GM21515 (cell line): ENCODE data around the gene KRTAP5-6.
"Not testable (repeated sequence)": the region's sequence is repeated elsewhere in the genome, so short reads cannot be mapped to it uniquely, and the experiment has no call there.

Experiments used
- ATAC-seq: cut with Tn5 transposase; IDR thresholded peaks from one replicate; pipeline ENCODE4 v1.9.1; 2021; ENCODE audit not compliant: unreplicated experiment

The KRTAP5-6 gene

DNA sequence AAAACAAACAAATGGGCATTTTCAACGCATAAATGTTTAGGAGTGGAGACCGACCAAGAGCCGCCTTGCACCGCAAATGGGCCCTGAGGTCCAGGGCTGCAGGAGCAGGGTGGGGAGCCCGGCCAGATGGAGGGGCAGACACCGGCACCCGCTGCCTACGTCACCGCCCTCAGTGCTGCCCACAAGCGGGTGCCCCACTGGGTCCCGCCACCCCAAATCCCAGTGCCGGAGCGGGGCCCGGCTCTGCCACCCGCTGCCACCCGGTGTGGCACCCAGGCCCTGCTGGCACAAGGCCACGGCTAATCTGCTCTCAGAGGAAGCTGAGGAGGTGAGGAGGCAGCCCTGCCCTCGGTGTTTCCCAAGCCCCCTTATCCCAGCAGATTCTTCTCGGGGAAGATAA, 13.8 kb upstream of the KRTAP5-6 start:
- ATAC-seq: not testable (repeated sequence)

DNA sequence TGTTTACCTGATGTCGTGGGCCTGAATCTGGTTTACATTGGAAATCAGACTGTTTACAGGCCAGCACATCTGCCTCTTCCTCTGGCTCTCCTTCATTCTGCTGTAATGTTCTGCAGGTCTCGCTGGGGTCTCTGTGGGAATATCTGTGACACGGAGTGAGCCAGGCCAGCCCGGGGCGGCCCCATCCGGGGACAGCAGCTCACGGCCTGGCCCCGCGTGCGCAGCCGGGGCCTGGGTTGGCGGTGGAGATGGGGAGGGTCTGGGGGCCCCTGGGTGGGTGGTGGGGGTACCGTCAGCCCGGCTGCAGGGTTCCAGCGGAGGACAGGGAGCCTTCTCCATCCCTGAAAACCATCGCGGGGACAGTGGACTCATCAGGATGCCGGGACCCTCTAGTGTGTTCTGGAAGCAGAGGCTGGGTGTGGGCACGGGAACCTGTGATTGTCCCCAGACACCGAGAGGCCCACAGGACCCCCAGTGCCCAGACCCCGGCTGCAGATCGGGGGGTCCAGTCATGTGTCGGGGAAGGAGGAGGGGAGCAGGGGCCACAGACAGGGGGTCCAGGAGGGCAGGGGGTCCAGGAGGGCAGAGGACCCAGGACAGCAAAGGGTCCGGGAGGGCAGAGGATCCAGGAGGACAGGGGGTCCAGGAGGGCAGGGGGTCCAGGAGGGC, 13.0 kb upstream of the KRTAP5-6 start:
- ATAC-seq: not testable (repeated sequence)

DNA sequence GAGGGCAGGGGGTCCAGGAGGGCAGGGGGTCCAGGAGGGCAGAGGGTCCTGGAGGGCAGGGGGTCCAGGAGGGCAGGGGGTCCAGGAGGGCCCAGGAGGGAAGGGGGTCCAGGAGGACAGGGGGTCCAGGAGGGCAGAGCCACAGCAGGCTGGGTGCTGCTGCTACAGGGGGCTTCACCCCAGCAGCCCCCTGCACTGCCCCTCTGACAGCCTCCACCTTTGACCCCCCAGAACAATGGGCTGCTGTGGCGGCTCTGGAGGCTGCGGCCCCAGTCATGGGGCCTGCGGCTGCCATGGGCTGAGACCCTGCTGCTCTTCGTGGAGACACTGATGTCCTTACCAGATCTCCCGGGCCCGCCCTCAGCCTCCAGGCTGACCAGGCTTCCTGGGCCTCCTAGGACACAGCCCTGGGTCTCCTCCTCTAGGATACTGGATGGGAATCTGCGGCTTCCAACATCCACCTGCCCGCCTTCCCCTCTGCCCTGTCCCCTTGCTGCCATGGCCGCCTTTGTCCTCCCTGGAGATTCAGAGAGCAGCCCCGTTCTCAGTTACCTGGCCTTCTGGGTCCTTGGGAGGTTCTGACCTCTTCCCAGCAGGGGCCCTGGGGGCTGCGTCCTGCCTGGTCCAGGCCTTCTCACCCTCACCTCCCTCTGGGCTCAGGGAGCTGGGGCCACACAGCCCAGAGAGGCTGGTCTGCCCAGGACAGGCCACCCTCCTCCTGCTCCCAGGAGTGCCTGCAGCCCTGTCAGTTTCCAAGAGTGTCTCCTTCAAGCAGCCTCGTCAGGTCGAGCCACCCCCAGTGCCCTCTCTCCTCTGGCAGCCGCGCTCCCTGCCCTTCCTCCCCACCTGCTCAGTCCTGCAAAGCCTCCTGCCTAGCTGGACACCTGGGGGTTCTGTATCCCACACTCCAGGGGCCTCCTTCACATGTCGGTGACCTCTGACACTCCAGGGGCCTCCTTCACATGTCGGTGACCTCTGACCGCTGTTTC, 11.8 kb upstream of the KRTAP5-6 start:
- not testable (repeated sequence) for ATAC-seq

DNA sequence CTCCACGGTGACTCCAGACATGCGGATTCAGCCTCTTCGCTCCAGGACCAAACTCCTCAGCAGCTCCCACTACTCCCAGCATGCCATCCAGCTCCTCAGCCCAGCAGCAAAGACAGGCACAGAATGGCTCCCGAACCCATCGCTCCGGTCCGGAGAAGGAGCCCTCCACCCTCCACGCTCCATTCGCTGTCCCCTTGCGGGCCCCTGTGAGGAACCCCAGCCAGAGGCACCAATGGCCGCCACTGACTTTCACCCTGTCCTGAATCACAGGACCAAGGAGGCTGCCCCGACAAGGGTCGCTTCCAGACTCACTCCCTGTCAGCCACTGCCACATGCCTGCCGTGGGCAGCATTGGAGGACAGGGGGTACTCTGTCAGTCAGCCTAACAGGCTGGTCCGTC, 10.8 kb upstream of the KRTAP5-6 start:
- not testable (repeated sequence) for ATAC-seq

DNA sequence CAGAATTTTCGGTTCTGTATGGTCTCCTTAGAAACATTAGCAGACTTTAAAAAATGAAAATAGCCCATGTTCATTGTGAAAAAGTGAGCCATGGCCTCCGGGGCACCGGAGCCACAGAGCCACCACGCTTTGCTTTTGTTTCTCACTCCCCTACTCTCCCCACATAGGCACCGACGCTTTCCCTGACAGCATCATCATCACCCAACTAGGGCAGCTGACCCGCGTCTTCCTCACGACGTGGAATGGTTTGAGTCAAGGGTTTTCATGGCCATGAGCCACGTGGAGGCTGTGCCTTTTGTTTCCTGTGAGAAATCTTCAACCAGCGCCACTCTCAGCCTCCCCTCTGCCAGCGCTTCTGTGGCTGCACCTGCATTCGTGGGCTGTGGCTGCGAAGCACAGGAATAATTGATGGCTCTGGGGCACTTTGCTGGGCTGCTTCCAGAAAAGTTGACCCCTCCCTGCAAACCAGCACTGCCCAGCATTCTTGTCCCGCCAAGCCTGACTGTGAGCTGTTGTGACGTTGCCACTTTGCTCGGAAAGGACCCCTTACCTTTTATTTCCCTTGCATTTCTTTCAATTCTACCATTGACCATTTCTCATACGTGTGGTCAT, 8.6 kb upstream of the KRTAP5-6 start:
- not testable (repeated sequence) for ATAC-seq

DNA sequence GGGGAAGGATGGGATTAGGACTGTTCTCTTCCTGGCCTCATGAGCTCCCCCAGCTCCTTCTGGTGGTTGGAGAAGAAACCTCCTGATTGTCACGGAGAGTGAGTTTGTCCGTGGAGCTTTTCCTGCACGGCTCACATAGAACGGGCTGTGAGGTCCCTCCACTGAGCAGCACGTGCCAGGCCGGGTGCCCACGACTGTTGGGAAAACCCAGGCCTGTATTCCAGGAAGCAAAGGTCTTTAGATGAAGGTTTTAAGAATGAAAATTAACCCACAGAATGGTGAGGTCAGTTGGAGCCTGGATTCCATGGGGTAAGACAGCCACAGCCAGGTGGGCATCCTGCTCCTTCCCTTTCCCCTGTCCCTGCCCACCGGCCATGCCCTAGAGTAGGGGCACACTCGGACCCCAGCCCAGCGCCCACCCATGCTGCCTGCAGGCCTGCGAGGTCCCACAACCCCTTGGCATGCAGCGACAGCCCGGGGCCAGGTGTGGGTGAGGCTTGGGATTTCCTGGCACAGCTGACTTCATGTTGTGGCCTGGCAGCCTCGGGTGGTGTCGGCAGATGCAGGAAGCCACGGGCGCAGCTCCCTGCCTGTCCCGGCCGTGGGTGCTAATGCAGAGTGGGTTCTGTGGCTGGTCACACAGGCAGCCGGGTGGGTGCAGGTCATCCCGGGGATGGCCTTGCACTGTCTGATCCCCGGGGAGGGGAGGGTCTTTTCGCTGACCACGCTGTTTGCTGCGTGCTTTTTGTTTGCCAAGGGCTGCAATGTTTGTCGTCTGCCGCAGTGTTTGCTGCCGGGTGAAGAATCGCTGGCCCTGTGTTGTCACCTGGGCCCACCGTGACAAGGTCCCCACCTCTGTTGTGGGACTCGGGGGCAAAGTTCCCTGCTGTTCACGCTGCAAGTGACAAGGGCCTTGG, 7.5 kb upstream of the KRTAP5-6 start:
- not testable (repeated sequence) for ATAC-seq

DNA sequence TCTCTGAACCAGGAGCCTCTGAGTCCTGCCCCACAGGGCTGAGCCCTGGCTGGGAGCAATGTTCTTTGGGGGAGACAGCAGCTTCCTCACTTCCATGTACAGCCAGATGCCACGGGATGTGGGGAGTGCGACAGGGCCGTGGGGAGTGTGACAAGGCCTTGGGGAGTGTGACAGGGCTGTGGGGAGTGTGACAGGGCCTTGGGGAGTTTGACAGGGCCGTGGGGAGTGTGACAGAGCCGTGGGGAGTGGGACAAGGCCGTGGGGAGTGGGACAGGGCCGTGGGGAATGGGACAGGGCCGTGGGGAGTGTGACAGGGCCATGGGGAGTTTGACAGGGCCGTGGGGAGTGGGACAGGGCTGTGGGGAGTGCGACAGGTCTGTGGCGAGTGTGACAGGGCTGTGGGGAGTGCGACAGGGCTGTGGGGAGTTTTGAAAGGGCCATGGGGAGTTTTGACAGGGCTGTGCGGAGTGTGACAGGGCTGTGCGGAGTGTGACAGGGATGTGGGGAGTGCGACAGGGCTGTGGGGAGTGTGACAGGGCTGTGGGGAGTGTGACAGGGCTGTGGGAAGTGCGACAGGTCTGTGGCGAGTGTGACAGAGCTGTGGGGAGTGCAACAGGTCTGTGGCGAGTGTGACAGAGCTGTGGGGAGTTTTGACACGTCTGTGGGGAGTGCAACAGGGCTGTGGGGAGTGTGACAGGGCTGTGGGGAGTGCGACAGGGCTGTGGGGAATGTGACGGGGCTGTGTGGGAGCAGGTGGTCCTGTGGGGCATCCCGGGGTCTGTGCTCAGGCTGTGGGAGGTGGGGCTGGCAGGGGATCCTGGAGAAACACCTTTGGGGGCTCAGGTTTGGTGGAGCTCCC, 6.6 kb upstream of the KRTAP5-6 start:
- no peak for ATAC-seq

DNA sequence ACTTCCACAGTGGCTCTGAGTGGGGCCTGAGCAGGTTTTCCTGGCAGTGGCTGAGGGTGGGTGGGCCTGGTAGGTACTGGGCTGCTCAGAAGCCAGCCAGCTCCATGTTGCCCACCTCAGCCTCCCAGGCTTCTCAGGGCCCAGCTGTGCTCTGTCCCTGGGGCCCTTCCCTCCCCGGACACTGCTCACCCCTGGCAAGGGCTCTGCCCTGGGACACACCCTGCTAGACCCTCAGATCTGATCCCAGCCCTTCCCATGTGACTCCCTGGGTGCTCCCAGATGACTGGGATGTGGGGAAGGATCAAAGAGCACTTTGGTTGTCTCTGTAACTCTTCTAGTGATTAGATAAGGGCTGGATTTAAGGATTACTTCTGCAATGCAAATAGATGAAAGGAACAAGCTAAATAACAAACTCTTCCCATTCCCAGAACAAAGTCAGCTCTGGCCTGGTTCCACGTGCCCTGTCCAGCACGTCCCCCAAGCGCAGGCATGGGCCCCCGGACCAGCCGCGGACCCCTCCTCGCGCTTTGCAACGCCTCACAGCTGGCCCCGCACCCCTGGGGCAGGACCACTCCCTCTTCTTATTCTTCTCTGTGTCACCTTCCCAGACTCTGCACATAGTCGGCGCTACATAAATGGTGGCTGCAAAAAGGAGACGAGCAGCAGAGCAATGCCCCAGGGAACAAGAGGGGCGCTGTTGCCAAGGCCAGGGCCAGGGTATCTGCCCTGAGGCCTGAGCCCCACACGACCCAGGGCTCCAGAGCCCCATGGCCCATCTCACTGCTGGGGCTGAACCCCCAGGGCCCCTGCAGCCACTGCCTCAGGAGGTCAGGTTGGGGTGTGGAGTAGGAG, 5.7 kb upstream of the KRTAP5-6 start:
- no peak for ATAC-seq

DNA sequence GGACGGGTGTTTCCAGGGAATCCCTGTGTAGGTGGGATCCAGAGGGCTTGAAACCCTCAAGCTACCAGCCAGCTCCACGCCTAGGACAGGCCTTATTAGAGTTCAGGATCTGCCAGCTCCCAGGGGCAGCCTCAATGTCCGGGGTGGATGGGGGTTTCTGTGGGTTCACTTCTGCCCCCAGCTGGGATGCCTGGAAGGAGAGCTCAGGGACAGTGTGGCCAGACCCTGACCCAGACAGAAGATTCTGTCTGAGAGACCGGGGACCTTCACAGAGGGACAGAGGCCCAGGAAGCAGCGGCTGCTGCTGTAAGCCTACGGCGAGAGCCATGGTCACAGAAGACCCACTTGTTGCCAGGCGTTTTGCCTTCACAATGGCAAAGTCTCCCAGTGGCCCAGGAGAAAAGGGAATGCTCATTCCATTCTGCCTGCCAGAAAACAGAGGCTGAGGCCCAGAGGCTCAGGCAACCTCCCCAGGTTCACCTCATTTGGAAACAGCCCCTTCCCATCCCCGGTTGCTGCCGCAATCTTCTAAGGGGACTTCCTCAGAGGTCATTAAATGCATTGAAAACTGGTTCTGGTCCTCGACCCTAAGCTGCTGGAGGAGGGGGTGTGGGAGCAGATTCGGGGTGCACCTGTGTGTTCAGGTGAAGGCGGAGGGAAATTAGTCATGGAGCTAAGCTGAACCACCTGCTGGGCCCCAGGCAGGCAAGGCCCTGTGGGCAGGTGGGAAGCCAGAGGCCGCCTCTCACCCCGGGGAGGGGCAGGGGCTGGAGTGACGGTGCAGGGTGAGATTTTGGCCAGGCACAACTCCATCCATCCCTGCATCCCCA, 4.9 kb upstream of the KRTAP5-6 start:
- ATAC-seq: no peak

DNA sequence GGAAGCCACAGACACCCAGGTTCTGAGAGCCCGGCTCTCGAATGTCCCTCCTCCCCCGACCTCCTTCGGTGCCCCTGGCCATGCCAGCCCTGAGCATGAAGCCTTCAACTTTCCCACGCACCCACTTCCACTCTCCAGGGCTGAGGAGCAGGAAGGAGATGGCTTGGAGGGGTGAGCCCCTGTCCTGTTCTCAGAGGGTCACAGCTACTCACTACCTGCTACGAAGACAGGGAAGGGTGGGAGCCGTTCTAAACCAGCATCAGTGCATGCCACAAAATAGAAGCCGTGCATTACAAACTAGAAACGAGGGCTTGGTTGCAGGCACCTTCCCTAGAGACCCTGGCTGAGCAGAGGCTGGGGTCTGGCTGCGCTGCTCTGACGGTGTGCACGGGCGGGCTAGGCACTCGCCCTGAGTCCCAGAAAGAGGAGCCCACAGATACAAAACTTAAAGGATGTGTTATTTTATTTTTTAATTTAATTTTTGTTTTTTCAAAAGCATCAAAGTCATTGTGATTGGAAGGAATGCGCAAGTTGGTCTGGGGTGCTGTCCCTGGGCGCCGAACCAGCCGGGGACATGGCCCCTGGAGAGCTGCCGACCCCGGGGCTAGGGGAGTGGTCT, 4.2 kb upstream of the KRTAP5-6 start:
- ATAC-seq: no peak

DNA sequence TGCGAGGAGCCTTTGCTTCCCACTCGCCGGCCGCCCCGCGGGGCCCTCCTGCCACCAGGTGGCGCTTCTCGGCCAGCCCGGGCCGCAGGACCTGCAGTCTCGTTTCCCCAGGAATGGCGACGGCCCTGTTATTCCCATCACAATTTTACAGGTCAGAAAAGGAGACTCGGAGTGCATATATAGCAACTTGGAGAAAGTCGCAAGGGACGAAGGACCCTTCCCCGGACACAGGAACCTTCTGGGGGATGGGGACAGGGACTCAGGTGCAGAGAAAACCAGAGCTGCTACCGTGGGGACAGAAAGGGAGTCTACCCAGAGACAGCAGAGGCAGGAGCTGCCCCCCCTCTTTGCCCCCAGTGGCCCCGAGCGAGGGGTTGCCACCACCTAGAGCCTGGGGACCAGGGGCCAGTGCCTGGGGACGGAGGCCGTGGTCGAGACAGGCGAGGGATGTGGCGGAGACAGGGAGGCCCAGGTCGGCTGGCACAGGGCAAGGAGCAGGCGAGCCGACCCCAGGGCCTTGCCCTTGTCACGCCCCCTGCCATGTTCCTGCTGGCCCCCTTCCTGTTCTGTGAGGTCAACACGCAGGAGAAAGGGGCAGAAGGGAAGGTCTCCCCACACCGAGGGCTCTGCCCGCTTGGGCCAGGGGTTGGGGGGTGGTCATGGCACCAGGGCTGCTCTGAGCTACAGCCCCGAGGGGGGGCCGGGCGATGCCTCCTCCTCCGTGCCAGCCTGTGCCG, 3.5 kb upstream of the KRTAP5-6 start:
- no peak for ATAC-seq

DNA sequence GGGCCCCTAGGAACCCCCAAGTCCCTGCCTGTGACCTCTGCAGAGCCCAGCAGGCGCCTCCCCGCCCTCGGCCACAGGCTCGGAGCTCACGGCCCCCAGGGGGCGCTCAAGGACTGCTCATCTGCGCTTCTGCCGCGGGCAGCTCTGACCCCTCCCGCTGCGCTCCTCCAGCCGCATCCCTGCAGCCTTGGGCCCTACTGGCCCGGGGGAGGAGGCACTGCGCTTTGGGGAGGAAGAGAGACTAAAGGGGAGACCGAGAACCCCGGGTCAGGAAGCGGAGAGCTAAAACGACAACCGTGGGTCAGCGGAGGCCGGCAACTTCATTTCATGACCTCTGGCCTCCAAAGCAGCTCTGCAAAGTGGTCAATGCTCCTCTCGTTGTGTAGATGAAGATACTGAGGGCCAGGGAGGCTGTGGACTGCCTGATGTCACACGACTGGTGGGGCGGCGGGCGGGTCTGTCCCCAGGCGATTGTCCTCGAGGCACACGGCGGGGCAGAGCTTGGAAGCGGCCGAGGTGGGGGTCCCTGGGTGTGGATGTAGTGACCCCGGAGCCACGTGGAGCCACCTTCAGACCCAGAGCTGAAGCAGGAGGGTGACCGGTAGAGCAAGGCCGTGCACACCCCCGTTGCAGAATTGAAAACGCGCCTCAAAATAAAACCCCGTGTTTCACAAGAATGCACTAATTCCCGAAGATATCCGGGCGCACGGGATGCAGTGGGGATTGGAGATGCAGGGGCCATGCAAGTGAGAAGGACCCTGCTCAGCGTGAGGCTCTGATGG, 2.7 kb upstream of the KRTAP5-6 start:
- ATAC-seq: no peak

DNA sequence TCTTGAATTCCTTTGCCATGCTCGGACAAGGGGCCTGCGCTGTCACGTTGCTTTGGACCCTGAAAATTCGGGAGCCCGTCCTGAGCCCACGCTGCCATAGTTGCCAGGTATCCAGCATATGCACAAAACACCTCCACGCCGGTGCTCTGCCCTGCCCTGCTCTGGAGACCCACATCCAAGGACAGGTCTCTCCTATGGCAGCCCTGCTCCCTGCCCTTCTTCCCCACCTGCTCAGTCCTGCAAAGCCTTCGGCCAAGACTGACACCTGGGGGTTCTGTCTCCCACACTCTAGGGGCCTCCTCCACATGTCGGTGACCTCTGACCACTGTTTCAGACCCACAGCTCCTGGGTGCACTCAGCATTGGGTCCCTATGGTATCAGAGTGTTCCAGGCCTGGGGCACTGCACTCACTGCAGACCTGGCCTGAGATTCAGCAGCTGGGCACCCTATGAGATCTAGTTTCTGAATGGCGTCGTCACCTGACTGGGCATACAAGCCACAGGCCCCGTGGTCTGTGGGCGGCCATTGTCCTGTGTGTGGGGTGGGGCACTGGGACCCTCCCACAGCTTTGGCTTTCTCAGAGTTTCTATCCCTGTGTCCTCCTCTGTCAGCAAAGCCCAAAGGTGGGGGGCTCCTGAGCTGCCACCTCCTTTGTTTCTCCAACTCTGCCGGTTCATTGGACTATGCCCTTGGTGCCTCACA, 2.0 kb upstream of the KRTAP5-6 start:
- ATAC-seq: no peak

DNA sequence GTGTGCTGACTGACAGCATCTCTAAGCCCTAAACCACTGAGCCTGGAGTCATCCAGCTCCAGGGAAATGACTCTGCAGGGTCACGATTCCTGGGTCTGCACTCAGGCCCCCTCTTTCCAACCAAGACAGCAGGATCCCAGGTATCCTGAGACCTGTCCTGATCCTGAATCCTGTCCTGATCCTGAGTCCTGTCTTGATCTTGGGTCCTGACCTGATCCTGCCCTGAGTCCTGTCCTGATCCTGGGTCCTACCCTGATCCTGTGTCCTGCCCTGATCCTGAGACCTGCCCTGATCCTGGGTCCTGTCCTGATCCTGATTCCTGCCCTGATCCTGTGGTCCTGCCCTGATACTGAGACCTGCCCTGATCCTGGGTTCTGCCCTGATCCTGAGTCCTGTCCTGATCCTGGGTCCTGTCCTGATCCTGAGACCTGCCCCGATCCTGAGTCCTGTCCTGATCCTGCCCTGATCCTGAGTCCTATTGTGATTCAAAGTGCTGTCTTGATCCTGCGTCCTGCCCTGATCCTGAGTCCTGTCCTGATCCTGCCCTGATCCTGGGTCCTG, 1.4 kb upstream of the KRTAP5-6 start:
- no peak for ATAC-seq

DNA sequence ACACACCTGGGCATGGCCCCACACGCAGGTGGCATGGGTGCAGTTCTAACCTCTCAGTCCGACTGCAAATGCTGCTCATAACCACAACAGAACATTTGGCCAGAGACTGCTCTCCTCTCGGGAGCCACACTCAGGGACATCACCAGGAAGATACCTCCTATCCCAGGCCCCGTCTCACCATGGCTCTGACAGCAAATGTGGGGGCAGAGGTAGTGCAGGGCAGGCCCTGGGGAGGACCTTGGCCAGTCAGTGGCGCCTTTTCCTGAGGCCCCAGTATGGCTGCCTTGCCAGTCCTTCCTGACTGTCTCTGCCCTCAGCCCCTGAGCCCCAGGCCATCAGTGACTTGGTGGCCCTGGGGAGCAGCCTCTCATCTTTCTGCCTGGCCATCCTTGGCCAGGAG, 2.8 kb downstream of the KRTAP5-6 start:
- no peak for ATAC-seq
